GM21528 (cell line): ENCODE measurements around the gene MYCN.
"Not testable (repeated sequence)": the region's sequence is repeated elsewhere in the genome, so short reads cannot be mapped to it uniquely, and the experiment has no call there.

Experiments used
- ATAC-seq: cut with Tn5 transposase; IDR thresholded peaks from one replicate; pipeline ENCODE4 v1.9.1; 2021; ENCODE audit warnings: mild to moderate bottlenecking, moderate library complexity; ENCODE audit not compliant: unreplicated experiment, low FRiP score

Gene MYCN

DNA sequence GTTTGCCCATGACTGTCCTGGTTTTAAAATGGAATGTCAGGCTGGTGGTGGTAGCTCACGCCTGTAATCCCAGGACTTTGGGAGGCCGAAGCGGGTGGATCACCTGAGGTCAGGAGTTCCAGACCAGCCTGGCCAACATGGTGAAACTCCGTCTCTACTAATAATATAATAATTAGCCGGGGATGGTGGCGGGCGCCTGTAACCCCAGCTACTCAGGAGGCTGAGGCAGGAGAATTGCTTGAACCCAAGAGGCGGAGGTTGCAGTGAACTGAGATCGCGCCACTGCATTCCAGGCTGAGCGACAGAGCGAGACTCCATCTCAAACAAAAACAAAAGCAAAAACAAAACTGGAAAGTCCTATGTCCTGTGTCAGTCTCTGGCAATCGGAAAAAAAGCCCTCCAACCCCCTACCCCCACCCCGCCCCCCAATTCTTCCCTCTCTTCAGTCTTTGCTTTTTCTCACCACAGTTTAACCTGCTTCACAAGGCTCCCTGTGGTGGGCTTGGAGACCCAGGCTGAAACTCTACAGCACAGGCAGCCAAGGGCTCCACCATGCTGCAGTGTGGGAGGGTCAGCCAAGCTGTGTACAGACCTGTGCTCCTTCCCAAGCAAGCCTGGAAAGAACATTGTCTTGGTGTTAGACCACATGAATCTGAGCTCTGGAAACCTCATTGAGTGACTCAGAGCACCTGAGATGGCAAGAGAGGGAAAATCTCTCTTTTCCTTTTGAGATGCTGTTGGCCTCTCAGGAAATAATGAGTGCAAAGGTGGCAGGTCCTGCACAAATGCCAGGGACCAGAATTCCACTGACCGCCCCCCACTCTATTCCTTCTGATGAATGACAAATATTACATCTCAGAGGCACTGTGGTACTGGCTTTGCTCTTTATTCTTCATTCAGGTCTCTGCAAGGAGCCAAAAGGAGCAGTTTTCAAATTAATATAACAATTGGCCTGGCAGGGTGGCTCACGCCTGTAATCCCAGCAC lies 16.7 kb downstream of the MYCN start:
- no peak for ATAC-seq

GRCh38 chr2:15957881-15958713 lies 17.7 kb downstream of the MYCN start:
- ATAC-seq = no peak

DNA sequence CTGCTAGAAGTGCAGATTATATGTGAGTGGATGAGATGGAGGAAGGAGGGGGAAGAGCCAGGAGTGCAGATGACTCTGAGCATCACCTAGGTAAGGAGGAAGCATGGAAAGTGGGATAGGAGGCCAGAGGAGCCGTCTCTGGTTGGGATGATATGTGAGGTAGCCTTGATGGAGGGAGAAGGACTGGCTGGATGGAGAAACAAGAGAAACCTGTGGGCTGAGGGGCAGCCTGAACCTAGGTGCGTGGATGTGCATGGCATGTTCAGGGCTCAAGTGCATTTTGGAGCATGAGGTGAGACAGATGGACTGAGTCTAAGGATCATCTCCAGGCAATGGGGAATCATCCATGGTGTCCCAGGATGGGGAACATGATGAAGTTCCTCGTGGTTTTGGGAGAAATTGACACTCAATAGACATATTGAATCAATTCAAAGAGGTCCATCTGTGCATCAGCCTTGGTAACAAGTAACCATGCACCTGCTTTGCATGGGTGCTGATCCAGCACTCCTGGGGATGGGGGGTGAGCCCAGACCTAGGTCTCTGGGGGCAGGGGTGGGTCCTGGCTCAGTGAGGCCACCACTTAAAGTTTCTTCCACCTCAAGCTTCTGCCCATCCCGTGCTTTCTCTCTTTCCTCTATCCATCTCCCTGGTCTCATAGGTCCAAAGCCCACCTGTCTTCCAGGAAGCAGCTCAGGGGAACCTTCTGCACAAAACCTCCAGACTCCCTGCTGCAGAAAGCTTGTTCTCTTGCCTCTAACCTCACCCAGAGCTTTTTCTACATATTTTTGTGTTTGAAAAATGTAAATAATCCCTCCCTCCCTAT lies 19.2 kb downstream of the MYCN start:
- ATAC-seq = no peak

GRCh38 chr2:15960154-15960520 lies 19.8 kb downstream of the MYCN start:
- not testable (repeated sequence) for ATAC-seq

- not testable (repeated sequence) for ATAC-seq
These were observed 23.0 kb downstream of the MYCN start for GRCh38 chr2:15963109-15963976.

DNA sequence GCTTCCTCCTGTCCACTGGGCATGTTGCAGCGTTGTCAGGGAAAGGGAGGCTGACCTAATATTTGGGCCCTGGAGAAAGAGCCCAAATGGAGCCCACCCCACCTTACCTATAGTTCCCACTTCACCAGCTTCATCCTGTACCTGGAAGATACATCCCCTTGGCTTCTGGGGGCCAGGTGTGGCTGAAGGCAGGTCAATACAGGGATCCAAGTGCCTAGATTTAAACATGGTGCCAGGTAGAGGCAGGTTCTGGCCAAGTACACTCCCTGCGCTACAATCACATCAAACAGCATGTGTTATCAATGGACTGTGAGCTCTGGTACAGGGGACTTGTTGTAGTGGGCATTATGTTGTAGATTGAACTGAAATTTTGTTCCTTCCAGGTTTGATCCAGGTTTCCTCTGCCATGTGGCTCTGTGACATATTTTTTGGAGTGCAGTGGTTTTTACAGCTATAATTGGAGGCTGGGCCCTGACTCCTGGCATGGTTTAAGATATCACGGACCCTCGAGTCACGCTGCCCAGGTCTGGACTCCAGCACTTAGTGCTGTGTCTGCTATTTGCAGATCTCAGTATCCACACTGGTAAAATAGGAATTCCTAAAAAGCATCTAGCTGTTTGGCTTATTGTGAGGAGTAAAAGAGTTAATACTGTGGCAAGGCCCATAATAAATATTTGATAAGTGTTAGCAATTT lies 23.8 kb downstream of the MYCN start:
- no peak for ATAC-seq

DNA sequence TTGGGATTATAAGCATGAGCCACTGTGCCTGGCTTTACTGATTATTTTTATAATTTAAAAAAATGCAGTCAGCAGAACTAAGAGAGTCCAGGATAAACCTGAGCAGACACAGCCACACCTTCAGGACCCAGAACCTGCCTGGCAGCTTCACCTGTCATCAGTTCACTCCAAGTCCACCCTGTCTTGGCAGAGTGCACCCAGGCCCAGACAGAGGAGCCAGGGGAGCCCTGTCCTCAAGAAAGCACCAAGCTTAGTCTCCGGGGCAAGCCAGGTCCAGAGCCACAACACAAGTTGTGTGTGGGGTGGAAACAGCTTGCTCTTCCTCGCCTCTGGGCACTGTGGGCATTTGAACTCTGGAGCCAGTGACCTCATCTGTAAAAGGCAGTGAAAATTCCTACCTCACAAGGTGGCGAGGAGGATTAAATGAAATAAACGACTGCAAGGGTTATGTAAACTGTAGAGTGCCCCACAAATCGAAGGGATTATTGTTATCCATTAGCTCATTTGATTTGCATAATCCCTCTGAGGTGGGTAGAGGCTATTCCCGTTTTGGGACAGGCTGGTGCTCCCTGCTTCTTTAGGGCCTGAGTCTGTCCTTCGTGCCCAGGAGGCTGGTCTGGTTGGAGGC lies 24.7 kb downstream of the MYCN start:
- no peak for ATAC-seq

GRCh38 chr2:15965564-15966019 lies 25.2 kb downstream of the MYCN start:
- ATAC-seq = no peak

DNA sequence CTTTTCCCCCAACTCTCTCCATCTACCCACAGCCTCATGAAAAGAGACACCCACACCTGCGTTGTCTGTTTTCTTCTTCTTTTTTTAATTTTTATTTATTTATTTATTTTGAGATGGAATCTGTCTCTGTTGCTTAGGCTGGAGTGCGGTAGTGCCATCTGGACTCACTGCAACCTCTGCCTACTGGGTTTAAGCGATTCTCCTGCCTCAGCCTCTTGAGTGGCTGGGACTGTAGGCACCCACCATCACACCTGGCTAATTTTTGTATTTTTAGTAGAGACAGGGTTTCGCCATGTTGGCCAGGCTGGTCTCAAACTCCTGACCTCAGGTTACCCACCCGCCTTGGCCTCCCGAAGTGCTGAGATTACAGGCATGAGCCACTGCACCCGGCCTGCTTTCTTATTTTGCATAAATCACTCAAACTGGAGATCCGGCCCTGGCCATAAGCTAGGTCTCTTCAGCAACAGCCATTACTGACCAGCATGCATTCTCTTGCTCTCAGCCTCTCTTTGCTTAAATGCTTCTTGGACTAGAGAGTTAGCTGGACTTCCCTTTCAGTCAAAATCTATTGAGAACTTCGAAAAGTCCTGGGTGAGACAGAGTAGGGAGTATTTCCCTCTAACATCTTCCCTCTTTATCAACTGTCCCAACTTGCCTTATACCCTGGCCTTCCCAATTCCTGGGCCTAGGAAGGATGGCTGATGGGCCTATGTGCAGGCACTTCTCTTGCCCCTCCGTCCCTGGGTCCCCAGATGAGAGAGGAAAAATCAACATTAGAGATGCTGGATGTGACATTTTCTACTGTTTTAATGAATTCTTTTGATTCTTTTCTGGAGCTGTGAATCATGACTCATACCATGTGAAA lies 27.3 kb downstream of the MYCN start:
- ATAC-seq = no peak

GRCh38 chr2:15968280-15969178 lies 28.2 kb downstream of the MYCN start:
- ATAC-seq = no peak

DNA sequence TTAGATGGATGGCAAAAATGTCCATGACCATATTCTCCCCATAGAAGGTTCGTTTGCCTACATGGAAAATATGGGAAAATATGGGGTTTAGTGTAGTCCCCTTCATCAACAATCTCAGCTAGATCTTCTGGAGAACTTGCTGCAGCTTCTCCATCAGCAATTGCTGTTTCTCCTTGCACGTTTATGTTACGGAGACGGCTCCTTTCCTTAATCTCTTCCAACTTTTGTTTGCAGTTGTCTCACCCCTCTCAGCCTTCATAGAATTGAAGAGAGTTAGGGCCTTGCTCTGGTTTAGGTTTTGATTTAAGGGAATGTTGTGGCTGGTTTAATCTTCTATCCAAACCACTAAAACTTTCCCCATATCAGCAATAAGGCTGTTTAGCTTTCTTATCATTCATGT lies 28.9 kb downstream of the MYCN start:
- no peak for ATAC-seq

GRCh38 chr2:15970701-15971100 lies 30.4 kb downstream of the MYCN start:
- ATAC-seq = no peak

GRCh38 chr2:15971351-15971750 lies 31.0 kb downstream of the MYCN start:
- no peak for ATAC-seq

GRCh38 chr2:15971831-15972522 lies 31.6 kb downstream of the MYCN start:
- ATAC-seq = no peak

DNA sequence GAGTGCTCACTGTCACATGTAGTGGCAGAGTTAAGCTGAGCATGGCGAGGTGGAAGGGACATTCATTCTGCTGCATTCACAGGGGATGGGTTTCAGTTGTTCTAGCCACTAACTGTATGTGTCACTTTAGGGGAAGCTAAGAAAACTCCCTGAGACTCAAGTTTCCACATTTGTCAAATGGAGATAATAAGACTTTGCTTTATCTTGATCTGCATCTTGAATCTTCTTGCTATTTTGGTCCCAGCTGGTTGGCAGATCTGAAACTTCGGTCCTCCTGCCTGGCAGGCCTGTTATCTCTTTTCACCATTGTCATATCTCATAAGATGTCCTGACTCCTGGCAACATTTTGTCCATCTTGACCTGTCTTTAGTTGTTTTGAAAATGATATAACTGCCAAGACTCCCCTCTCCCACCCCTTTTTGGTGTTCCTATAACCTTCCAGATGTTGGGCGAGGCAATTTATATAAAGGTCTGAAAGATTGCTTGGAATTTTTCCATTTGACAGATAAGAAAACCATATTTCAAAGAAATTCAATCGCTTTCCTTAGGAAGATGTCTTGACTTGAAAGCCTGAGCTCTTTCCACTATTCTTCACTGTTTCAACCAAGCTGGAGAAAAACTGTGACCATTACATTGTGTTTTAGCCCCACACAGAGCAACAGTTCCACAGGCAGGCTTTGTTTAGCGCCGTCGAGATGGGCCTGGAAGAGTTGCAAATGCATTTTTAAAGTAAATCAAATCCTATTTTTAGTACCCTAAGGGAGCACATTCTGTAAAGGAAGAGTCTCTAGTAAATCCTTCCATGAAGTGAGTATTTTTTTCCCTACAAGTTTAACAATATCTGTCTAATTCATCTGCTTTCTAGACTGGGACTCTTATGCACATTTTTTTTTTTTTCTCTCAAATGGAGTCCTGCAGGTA lies 33.4 kb downstream of the MYCN start:
- ATAC-seq = no peak
